Lung (tissue), 12 donors: Measurements from ENCODE around the gene BORCS5. TPM values are rescaled to one million over a fixed set of nuclear protein-coding genes. Genes with fewer than 3 reads are reported as not detected.
"Not testable (repeated sequence)": the region's sequence is repeated elsewhere in the genome, so short reads cannot be mapped to it uniquely, and the experiment has no call there.

Experiments
- ATAC-seq: fragments of 200-7000 bp; cut with Tn5 transposase; one replicate; pipeline ENCODE4 v1.9.1; 2020; ENCODE audit warnings: moderate number of reproducible peaks; ENCODE audit not compliant: insufficient read depth, low FRiP score
- DNase-seq, 3 donors: peaks; one replicate each; pipeline ENCODE4 v3.0.0-alpha.2; 2013 to 2017
- H3K27ac ChIP-seq, 2 donors: one replicate each; pipeline ENCODE4 v1.5.1; 2013; ENCODE audit warnings: mild to moderate bottlenecking in 2 of 2, moderate library complexity in 2 of 2, control low read depth in 1 of 2, inconsistent platforms in 1 of 2, low read depth in 1 of 2, low read length in 1 of 2
- H3K27me3 ChIP-seq, 3 donors: one replicate each; pipeline ENCODE4 v1.5.1; 2013; ENCODE audit warnings: low read length in 2 of 3; ENCODE audit not compliant: control insufficient read depth in 3 of 3, insufficient read depth in 3 of 3
- H3K36me3 ChIP-seq, 4 donors: one replicate each; pipeline ENCODE4 v1.5.1; 2013; ENCODE audit warnings: low read length in 4 of 4, mild to moderate bottlenecking in 1 of 4, moderate library complexity in 1 of 4; ENCODE audit not compliant: control insufficient read depth in 4 of 4, insufficient read depth in 4 of 4
- H3K4me1 ChIP-seq, 5 donors: one replicate each; pipeline ENCODE4 v1.5.1; 2013; ENCODE audit warnings: low read length in 5 of 5, mild to moderate bottlenecking in 2 of 5, moderate library complexity in 1 of 5; ENCODE audit not compliant: control insufficient read depth in 5 of 5, insufficient read depth in 5 of 5
- H3K4me3 ChIP-seq: one replicate; pipeline ENCODE4 v1.5.1; 2013; ENCODE audit warnings: mild to moderate bottlenecking, control low read depth, moderate library complexity
- H3K9ac ChIP-seq, 2 donors: one replicate each; pipeline ENCODE4 v1.5.1; 2013; ENCODE audit warnings: low read length in 2 of 2, control low read depth in 1 of 2; ENCODE audit not compliant: insufficient read depth in 1 of 2
- H3K9me3 ChIP-seq, 4 donors: one replicate each; pipeline ENCODE4 v1.5.1; 2013; ENCODE audit warnings: low read length in 3 of 4, mild to moderate bottlenecking in 1 of 4, moderate library complexity in 1 of 4; ENCODE audit not compliant: control insufficient read depth in 4 of 4, insufficient read depth in 3 of 4
- CTCF ChIP-seq: IDR thresholded peaks from 2 replicates; pipeline ENCODE4 v1.5.1; 2012; ENCODE audit warnings: mild to moderate bottlenecking; ENCODE audit errors: control extremely low read depth, extremely low read depth
- WGBS, 2 donors: extraction: QIAGEN DNeasy Blood & Tissue Kit; methylation state at CpG; one replicate each; pipeline ENCODE4 v1.1.7; 2013; 5-methylcytosine and 5-hydroxymethylcytosine counted together
- polyA plus RNA-seq, 2 donors: library from polyadenylated mRNA; stranded (reverse); fragments of 200-250 nt; gene quantifications; one replicate each; pipeline ENCODE4 v1.2.1, GENCODE V29; 2013
- total RNA-seq, 2 donors: library from RNA; depleted of rRNA in 1 of 2; stranded (reverse); fragments of >200 nt in 1 of 2; gene quantifications; one replicate each; pipeline ENCODE4 v1.2.1, GENCODE V29; 2014 to 2021
- donor health status: control.
- donor health status: control.
- donor health status: Bipolar disorder and iron deficiency.
- donor health status: healthy.
- donor health status: DM: yes; HTN: yes; CAD: no.

Gene BORCS5
- total and polyA plus RNA-seq, 4 donors = 4.7 to 26.8 (median 10.3) TPM

GRCh38 chr12:12469386-12469785, 112.5 kb downstream of the BORCS5 start:
- no peaks in the 10 kb centered on the region for H3K27me3 ChIP-seq
- WGBS, 2 donors = 57 to 87% methylated on average over 7 of the region's 7 CpGs
- ATAC-seq (no peak), DNase-seq (no peak)
- H3K9me3 ChIP-seq = peaks cover 0 to 2% (median 0%) of the 10 kb centered on the region in 4 donors
- TF ChIP-seq CTCF = no peak
- no peaks in the 10 kb centered on the region for H3K4me1 ChIP-seq
- no peak overlapping the region for H3K27ac ChIP-seq
- peaks cover 0 to 6% (median 3%) of the 10 kb centered on the region in 4 donors for H3K36me3 ChIP-seq
- no peak overlapping the region for H3K9ac ChIP-seq
- no peak overlapping the region for H3K4me3 ChIP-seq

- no peak overlapping the region for H3K9ac ChIP-seq
- ATAC-seq (no peak), DNase-seq (peak in 1 of 3 donors; percentile 38)
- no peak overlapping the region for H3K4me3 ChIP-seq
- no peak for TF ChIP-seq CTCF
- no peak overlapping the region for H3K27ac ChIP-seq
- peaks cover under 1 to 10% (median 7%) of the 10 kb centered on the region in 4 donors for H3K36me3 ChIP-seq
- WGBS, 2 donors = 73% methylated on average over 7 of the region's 7 CpGs
- H3K27me3 ChIP-seq = no peaks in the 10 kb centered on the region
- peaks cover 0 to 2% (median 0%) of the 10 kb centered on the region in 4 donors for H3K9me3 ChIP-seq
- H3K4me1 ChIP-seq = no peaks in the 10 kb centered on the region
These were observed 114.0 kb downstream of the BORCS5 start for GRCh38 chr12:12470751-12471306.

- H3K9ac ChIP-seq, ATAC-seq, H3K4me3 ChIP-seq, H3K9me3 ChIP-seq, DNase-seq, H3K4me1 ChIP-seq, H3K27me3 ChIP-seq, H3K27ac ChIP-seq: not testable (repeated sequence)
- H3K36me3 ChIP-seq = peaks cover 11 to 20% (median 13%) of the 10 kb centered on the region in 4 donors
- 88 to 95% methylated on average over 31 to 37 of the region's 37 CpGs for WGBS, 2 donors
These were observed 115.4 kb downstream of the BORCS5 start for GRCh38 chr12:12471982-12472961.

- no peak overlapping the region for H3K27ac ChIP-seq
- H3K9ac ChIP-seq = no peak overlapping the region
- DNase-seq (no peak), ATAC-seq (no peak)
- peaks cover 0 to 1% (median 0%) of the 10 kb centered on the region in 5 donors for H3K4me1 ChIP-seq
- peaks cover 6 to 25% (median 14%) of the 10 kb centered on the region in 4 donors for H3K36me3 ChIP-seq
- H3K9me3 ChIP-seq = no peaks in the 10 kb centered on the region
- H3K4me3 ChIP-seq = no peak overlapping the region
- 98% methylated on average over 4 of the region's 4 CpGs for WGBS, 2 donors
- H3K27me3 ChIP-seq = no peaks in the 10 kb centered on the region
- TF ChIP-seq CTCF = no peak
These were observed 116.3 kb downstream of the BORCS5 start for GRCh38 chr12:12473223-12473622.
